Tibial nerve (tissue), 4 donors: ENCODE data around the gene CLN6. TPM values are rescaled to one million over a fixed set of nuclear protein-coding genes. Genes with fewer than 3 reads are reported as not detected.

Source experiments
- DNase-seq, 2 donors: peaks; one replicate each; pipeline ENCODE4 v3.0.0-alpha.2; 2019; ENCODE audit warnings: low spot score in 2 of 2
- H3K27ac ChIP-seq, 4 donors: fragments of 200-600 bp; sonication (generic) in 3 of 4; one replicate each; pipeline ENCODE4 v1.5.1; 2017 to 2019; ENCODE audit warnings: mild to moderate bottlenecking in 1 of 4
- H3K27me3 ChIP-seq, 2 donors: fragments of 200-600 bp; sonication (generic) in 1 of 2; one replicate each; pipeline versions ENCODE4 v1.5.1 to v1.6.0; 2017 to 2019
- H3K36me3 ChIP-seq, 3 donors: fragments of 200-600 bp; sonication (generic); one replicate each; pipeline ENCODE4 v1.5.1; 2018 to 2019
- H3K4me1 ChIP-seq, 4 donors: fragments of 200-600 bp; sonication (generic) in 3 of 4; one replicate each; pipeline ENCODE4 v1.5.1; 2017 to 2019
- H3K4me3 ChIP-seq, 4 donors: fragments of 200-600 bp; sonication (generic) in 3 of 4; one replicate each; pipeline ENCODE4 v1.5.1; 2017 to 2019; ENCODE audit warnings: mild to moderate bottlenecking in 1 of 4, moderate library complexity in 1 of 4
- H3K9me3 ChIP-seq, 4 donors: fragments of 200-600 bp; sonication (generic) in 3 of 4; one replicate each; pipeline ENCODE4 v1.5.1; 2017 to 2019
- CTCF ChIP-seq, 5 experiments: fragments of 200-600 bp in 3 of 5; fragments of 450-650 bp in 2 of 5; sonication (generic) in 3 of 5; IDR thresholded peaks; one replicate each; pipeline ENCODE4 v1.5.1; 2016 to 2019; ENCODE audit warnings: antibody characterized with exemption in 5 of 5, mild to moderate bottlenecking in 3 of 5, moderate library complexity in 2 of 5
- EP300 ChIP-seq, 2 donors: sonication (generic); formaldehyde crosslinking; IDR thresholded peaks; one replicate each; pipeline ENCODE4 v1.6.1; 2017; ENCODE audit warnings: antibody characterized with exemption in 2 of 2, mild to moderate bottlenecking in 1 of 2
- POLR2A ChIP-seq, 2 donors: fragments of 450-650 bp; IDR thresholded peaks; one replicate each; pipeline ENCODE4 v1.6.1; 2017; ENCODE audit warnings: antibody characterized with exemption in 2 of 2, mild to moderate bottlenecking in 2 of 2, moderate library complexity in 2 of 2
- WGBS, 2 donors: methylation state at CpG; one replicate each; pipeline ENCODE4 v1.1.5; 2018; 5-methylcytosine and 5-hydroxymethylcytosine counted together
- total RNA-seq, 4 donors: library from RNA; depleted of rRNA; stranded (reverse); fragments of >200 nt; gene quantifications; one replicate each; pipeline ENCODE4 v1.1.0, GENCODE V29; 2016

CLN6 gene
- total RNA-seq, 4 donors from 2014 or later = 10.0 to 28.8 (median 16.3) TPM

GRCh38 chr15:68256675-68257450, 27.3 kb upstream of the CLN6 start:
- Histone ChIP-seq H3K4me1 (peaks cover 0 to 27% (median 12%) of the 10 kb centered on the region in 4 donors), H3K9me3 (no peaks in the 10 kb centered on the region), H3K27me3 (no peaks in the 10 kb centered on the region), H3K4me3 (peak overlapping the region; percentile 43 to 72 (median 64)), H3K36me3 (no peaks in the 10 kb centered on the region), H3K27ac (peak overlapping the region; percentile 89 to 97 (median 96))
- 5 to 10% methylated on average over 29 to 55 of the region's 57 CpGs for WGBS, 2 donors
- DNase-seq = peak; percentile 90 to 96
- TF ChIP-seq CTCF (IDR thresholded peaks at IDR 0.05) (peak in 2 of 5 experiments; percentile 15 to 40), EP300 (IDR thresholded peaks at IDR 0.05) (peak; percentile 96 to 99), POLR2A (IDR thresholded peaks at IDR 0.05) (peak; percentile 93 to 96)

GRCh38 chr15:68252925-68253534, 23.5 kb upstream of the CLN6 start:
- Histone ChIP-seq H3K9me3 (no peaks in the 10 kb centered on the region), H3K27ac (no peak overlapping the region), H3K4me1 (peaks cover 0 to 27% (median 12%) of the 10 kb centered on the region in 4 donors), H3K36me3 (no peaks in the 10 kb centered on the region), H3K27me3 (no peaks in the 10 kb centered on the region), H3K4me3 (no peak overlapping the region)
- WGBS, 2 donors = 17 to 18% methylated on average over 7 of the region's 7 CpGs
- TF ChIP-seq CTCF (IDR thresholded peaks at IDR 0.05) = peak; percentile 79 to 93 (median 86)
- TF ChIP-seq POLR2A (IDR thresholded peaks at IDR 0.05) = no peak
- peak in 1 of 2 donors; percentile 28 for TF ChIP-seq EP300 (IDR thresholded peaks at IDR 0.05)
- peak in 1 of 2 donors; percentile 81 for DNase-seq

- Histone ChIP-seq H3K9me3 (peaks cover 0 to 12% (median 3%) of the 10 kb centered on the region in 4 donors), H3K36me3 (peaks cover 0 to 5% (median 0%) of the 10 kb centered on the region in 3 donors), H3K27me3 (no peaks in the 10 kb centered on the region), H3K4me1 (peaks cover 0 to 9% (median 2%) of the 10 kb centered on the region in 4 donors), H3K27ac (no peak overlapping the region), H3K4me3 (no peak overlapping the region)
- WGBS, 2 donors = 64 to 72% methylated on average over 3 of the region's 3 CpGs
- TF ChIP-seq EP300 (IDR thresholded peaks at IDR 0.05) (peak; percentile 26 to 34), POLR2A (IDR thresholded peaks at IDR 0.05) (no peak)
- DNase-seq = no peak
Observed at GRCh38 chr15:68249058-68249713, 19.7 kb upstream of the CLN6 start.

- TF ChIP-seq EP300 (IDR thresholded peaks at IDR 0.05) (no peak), CTCF (IDR thresholded peaks at IDR 0.05) (no peak), POLR2A (IDR thresholded peaks at IDR 0.05) (no peak)
- WGBS, 2 donors = 89 to 100% methylated on average over 1 of the region's 1 CpG
Observed at GRCh38 chr15:68244235-68244634, 14.7 kb upstream of the CLN6 start.

GRCh38 chr15:68241088-68241935, 11.8 kb upstream of the CLN6 start:
- TF ChIP-seq CTCF (IDR thresholded peaks at IDR 0.05) (no peak), POLR2A (IDR thresholded peaks at IDR 0.05) (no peak), EP300 (IDR thresholded peaks at IDR 0.05) (no peak)
- WGBS, 2 donors = 71 to 74% methylated on average over 5 of the region's 5 CpGs

More at GRCh38 chr15:68244235-68244634, 14.7 kb upstream of the CLN6 start:
- no peak for DNase-seq
- H3K9me3 ChIP-seq = peaks cover 0 to 19% (median 8%) of the 10 kb centered on the region in 4 donors
- no peaks in the 10 kb centered on the region for H3K27me3 ChIP-seq
- H3K4me1 ChIP-seq = no peaks in the 10 kb centered on the region
- no peak overlapping the region for H3K27ac ChIP-seq
- H3K4me3 ChIP-seq = no peak overlapping the region
- H3K36me3 ChIP-seq = peaks cover 0 to 6% (median 0%) of the 10 kb centered on the region in 3 donors

More at GRCh38 chr15:68241088-68241935, 11.8 kb upstream of the CLN6 start:
- H3K36me3 ChIP-seq = peaks cover 0 to 6% (median 0%) of the 10 kb centered on the region in 3 donors
- H3K27ac ChIP-seq = no peak overlapping the region
- no peak overlapping the region for H3K4me3 ChIP-seq
- no peak for DNase-seq
- no peaks in the 10 kb centered on the region for H3K27me3 ChIP-seq
- peaks cover 0 to 19% (median 8%) of the 10 kb centered on the region in 4 donors for H3K9me3 ChIP-seq
- H3K4me1 ChIP-seq = no peaks in the 10 kb centered on the region
